Calu3 (cell line): ENCODE data around the gene TENT4A. TPM values are rescaled to one million over a fixed set of nuclear protein-coding genes. Genes with fewer than 3 reads are reported as not detected.
A peak's percentile ranks its signal among the peaks of the same experiment; 100 is the strongest.

Source experiments
- BruUV-seq: library from RNA; stranded (reverse); fragments of 400-500 nt; replicated peaks from 2 replicates; lab custom pipeline; 2021; lab: Mats Ljungman, UMichigan
- CTCF ChIA-PET: fragments of 300-600 bp; sonication (Branson Sonifier 250); formaldehyde crosslinking; loops from one replicate; lab custom pipeline; 2022; ENCODE audit warnings: antibody characterized with exemption; lab: Charles Lee
- DNase-seq: peaks from one replicate; pipeline ENCODE4 v3.0.0; 2022
- H3K27ac Mint-ChIP-seq: one replicate; pipeline ENCODE4 v1.8.0; 2022; ENCODE audit warnings: mixed read lengths; ENCODE audit not compliant: unreplicated experiment
- H3K27me3 Mint-ChIP-seq: one replicate; pipeline ENCODE4 v1.8.0; 2022; ENCODE audit warnings: mixed read lengths; ENCODE audit not compliant: unreplicated experiment
- H3K36me3 Mint-ChIP-seq: one replicate; pipeline ENCODE4 v1.8.0; 2022; ENCODE audit warnings: mild to moderate bottlenecking, moderate library complexity, mixed read lengths; ENCODE audit not compliant: insufficient read depth, unreplicated experiment
- H3K4me1 Mint-ChIP-seq: one replicate; pipeline ENCODE4 v1.8.0; 2022; ENCODE audit warnings: mild to moderate bottlenecking, low read depth, mixed read lengths; ENCODE audit not compliant: unreplicated experiment
- H3K4me3 Mint-ChIP-seq: one replicate; pipeline ENCODE4 v1.8.0; 2022; ENCODE audit warnings: mild to moderate bottlenecking, low read depth, moderate library complexity, mixed read lengths; ENCODE audit not compliant: unreplicated experiment
- H3K9me3 Mint-ChIP-seq: one replicate; pipeline ENCODE4 v1.8.0; 2022; ENCODE audit warnings: low read depth, mixed read lengths; ENCODE audit not compliant: unreplicated experiment
- intact Hi-C: fragments of 100-400 bp; cut with micrococcal nuclease; formaldehyde crosslinking; loops from one replicate; pipeline ENCODE4 v1.10.0; 2022; ENCODE audit not compliant: unreplicated experiment
- total RNA-seq: library from RNA; stranded (reverse); gene quantifications from 2 replicates; pipeline ENCODE4 v1.2.3, GENCODE V29; 2022
- TF ChIP-seq, protein P1 (sequence below): fragments of 200-600 bp; IDR thresholded peaks from one replicate; pipeline ENCODE4 v1.8.0; 2022; ENCODE audit warnings: antibody characterized with exemption; ENCODE audit not compliant: unreplicated experiment

TENT4A gene
- total RNA-seq, 1 experiment from 2014 or later, result 39.9 TPM

DNA sequence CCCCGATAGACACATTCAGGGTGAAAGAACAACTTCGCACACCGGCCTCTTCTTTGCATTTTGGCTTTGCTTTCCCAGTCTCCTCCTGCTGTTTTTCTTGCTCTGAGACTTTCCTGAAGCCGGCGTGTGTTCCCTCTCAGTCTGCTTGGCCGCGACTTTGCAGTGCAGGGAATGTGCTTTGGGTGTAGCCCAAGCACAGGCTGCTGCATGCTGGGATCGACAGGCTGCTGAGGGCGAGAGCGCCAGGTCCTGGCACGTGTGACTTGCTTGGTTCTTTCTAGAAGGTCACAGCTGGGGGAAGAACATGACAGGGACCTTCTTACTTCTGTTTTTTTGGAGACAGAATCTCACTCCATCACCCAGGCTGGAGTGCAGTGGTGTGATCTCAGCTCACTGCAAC is 40.6 kb downstream of the TENT4A start:
- no peak overlapping the region for H3K4me3 Mint-ChIP-seq
- no peaks in the 10 kb centered on the region for H3K4me1 Mint-ChIP-seq
- CTCF ChIA-PET, result no interaction called here
- TF ChIP-seq, protein P1, sequence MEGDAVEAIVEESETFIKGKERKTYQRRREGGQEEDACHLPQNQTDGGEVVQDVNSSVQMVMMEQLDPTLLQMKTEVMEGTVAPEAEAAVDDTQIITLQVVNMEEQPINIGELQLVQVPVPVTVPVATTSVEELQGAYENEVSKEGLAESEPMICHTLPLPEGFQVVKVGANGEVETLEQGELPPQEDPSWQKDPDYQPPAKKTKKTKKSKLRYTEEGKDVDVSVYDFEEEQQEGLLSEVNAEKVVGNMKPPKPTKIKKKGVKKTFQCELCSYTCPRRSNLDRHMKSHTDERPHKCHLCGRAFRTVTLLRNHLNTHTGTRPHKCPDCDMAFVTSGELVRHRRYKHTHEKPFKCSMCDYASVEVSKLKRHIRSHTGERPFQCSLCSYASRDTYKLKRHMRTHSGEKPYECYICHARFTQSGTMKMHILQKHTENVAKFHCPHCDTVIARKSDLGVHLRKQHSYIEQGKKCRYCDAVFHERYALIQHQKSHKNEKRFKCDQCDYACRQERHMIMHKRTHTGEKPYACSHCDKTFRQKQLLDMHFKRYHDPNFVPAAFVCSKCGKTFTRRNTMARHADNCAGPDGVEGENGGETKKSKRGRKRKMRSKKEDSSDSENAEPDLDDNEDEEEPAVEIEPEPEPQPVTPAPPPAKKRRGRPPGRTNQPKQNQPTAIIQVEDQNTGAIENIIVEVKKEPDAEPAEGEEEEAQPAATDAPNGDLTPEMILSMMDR, result no peak
- peaks cover 56% of the 10 kb centered on the region for H3K36me3 Mint-ChIP-seq
- no peak for DNase-seq
- H3K27me3 Mint-ChIP-seq, result no peaks in the 10 kb centered on the region
- H3K9me3 Mint-ChIP-seq, result no peaks in the 10 kb centered on the region
- BruUV-seq, result no TSS peak
- no peak overlapping the region for H3K27ac Mint-ChIP-seq
- intact Hi-C loops, result no loop called here

DNA sequence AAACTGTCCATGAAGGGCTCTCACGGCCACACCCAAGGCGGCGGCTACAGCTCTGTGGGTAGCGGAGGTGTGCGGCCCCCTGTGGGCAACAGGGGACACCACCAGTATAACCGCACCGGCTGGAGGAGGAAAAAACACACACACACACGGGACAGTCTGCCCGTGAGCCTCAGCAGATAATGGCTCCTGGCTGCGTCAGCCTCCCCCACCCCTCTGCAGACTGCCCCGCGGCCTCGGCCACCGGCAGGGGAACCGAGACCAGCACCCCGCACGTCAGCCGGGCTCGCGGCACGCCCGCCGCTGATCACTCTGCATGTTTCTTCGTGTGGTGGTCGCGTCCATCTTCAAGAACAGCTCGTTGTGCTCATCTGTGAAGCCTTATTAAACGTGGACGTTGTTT is 41.5 kb downstream of the TENT4A start:
- Mint-ChIP-seq H3K27me3 (no peaks in the 10 kb centered on the region), H3K27ac (no peak overlapping the region), H3K36me3 (peaks cover 57% of the 10 kb centered on the region), H3K9me3 (no peaks in the 10 kb centered on the region), H3K4me1 (no peaks in the 10 kb centered on the region), H3K4me3 (no peak overlapping the region)
- BruUV-seq, result no TSS peak
- intact Hi-C loops, result no loop called here
- no peak for DNase-seq
- CTCF ChIA-PET, result no interaction called here
- TF ChIP-seq, protein P1, result no peak

DNA sequence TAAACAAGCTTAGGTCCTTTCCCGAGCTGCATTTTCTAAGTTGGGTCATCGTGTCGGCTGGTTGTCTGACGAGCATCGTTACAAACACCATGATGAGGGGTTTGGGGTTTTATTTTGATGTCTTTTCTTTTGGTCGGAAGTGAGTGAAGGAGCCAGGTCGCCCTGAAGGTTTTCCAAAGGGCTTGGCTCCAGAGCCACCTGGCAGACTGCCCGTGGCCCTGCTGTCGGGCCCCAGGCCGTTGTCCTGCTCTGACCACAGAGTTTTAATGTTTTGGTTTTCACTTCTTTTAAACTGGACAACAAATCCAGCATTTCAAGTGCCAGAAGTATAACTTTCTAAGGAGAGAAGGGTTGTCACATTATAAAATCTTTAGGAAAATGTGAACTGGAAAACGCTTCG is 42.3 kb downstream of the TENT4A start:
- CTCF ChIA-PET, result no interaction called here
- Mint-ChIP-seq H3K9me3 (no peaks in the 10 kb centered on the region), H3K4me1 (no peaks in the 10 kb centered on the region), H3K27ac (no peak overlapping the region), H3K27me3 (no peaks in the 10 kb centered on the region), H3K4me3 (no peak overlapping the region), H3K36me3 (peaks cover 50% of the 10 kb centered on the region)
- TF ChIP-seq, protein P1, result no peak
- DNase-seq, result no peak
- intact Hi-C loops, result no loop called here
- BruUV-seq, result no TSS peak

DNA sequence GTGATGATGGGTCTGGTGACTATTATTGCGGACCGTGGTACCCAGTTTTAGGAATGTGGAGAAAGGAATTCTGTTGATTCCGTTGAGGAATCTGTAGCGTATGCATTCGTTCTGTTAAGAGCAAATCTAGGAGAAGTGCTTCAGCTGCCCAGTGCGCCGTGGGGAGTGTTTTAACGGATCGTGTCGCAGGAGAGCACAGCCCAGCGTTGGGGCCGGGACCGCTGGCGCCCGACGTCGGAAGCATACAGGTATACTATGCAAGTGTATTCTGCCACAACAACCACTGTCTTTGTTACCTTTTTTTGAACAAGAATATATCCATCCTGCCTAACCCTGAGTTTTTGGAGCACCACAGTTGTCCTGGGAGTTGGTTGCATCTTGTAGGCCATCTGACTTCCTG is 42.7 kb downstream of the TENT4A start:
- TSS peak; percentile 30 for BruUV-seq
- no peaks in the 10 kb centered on the region for H3K4me1 Mint-ChIP-seq
- intact Hi-C loops, result no loop called here
- no peak overlapping the region for H3K27ac Mint-ChIP-seq
- H3K4me3 Mint-ChIP-seq, result no peak overlapping the region
- DNase-seq, result no peak
- peaks cover 45% of the 10 kb centered on the region for H3K36me3 Mint-ChIP-seq
- CTCF ChIA-PET, result no interaction called here
- H3K27me3 Mint-ChIP-seq, result no peaks in the 10 kb centered on the region
- TF ChIP-seq, protein P1, result no peak
- no peaks in the 10 kb centered on the region for H3K9me3 Mint-ChIP-seq
